GM18870 (cell line): ENCODE results near the gene HSD17B11.
"Not testable (repeated sequence)": the region's sequence is repeated elsewhere in the genome, so short reads cannot be mapped to it uniquely, and the experiment has no call there.

Experiments
- ATAC-seq: cut with Tn5 transposase; IDR thresholded peaks from one replicate; pipeline ENCODE4 v1.9.1; 2021; ENCODE audit warnings: moderate library complexity; ENCODE audit not compliant: unreplicated experiment

HSD17B11 gene

GRCh38 chr4:87406462-87406861, 15.5 kb upstream of the HSD17B11 start:
- ATAC-seq: peak; percentile 70

- ATAC-seq: no peak
These were observed 14.3 kb upstream of the HSD17B11 start for GRCh38 chr4:87405211-87405820.

- not testable (repeated sequence) for ATAC-seq
These were observed 12.7 kb upstream of the HSD17B11 start for GRCh38 chr4:87403732-87404131.

- ATAC-seq: no peak
These were observed 9.0 kb upstream of the HSD17B11 start for GRCh38 chr4:87399954-87400353.

- no peak for ATAC-seq
These were observed 8.2 kb upstream of the HSD17B11 start for GRCh38 chr4:87399148-87399547.

GRCh38 chr4:87395851-87396250, 4.9 kb upstream of the HSD17B11 start:
- not testable (repeated sequence) for ATAC-seq

- ATAC-seq: not testable (repeated sequence)
These were observed 4.1 kb upstream of the HSD17B11 start for GRCh38 chr4:87395073-87395472.

- no peak for ATAC-seq
These were observed 1.2 kb upstream of the HSD17B11 start for GRCh38 chr4:87392183-87392582.

GRCh38 chr4:87391576-87392054, 627 bp upstream of the HSD17B11 start:
- ATAC-seq: no peak

GRCh38 chr4:87390551-87390890, 467 bp downstream of the HSD17B11 start:
- ATAC-seq: peak; percentile 0

GRCh38 chr4:87390055-87390454, 933 bp downstream of the HSD17B11 start:
- not testable (repeated sequence) for ATAC-seq

- ATAC-seq: no peak
These were observed 2.1 kb downstream of the HSD17B11 start for GRCh38 chr4:87388901-87389300.

GRCh38 chr4:87387237-87387636, 3.8 kb downstream of the HSD17B11 start:
- no peak for ATAC-seq

- ATAC-seq: not testable (repeated sequence)
These were observed 6.4 kb downstream of the HSD17B11 start for GRCh38 chr4:87384466-87385132.

- ATAC-seq: no peak
These were observed 8.1 kb downstream of the HSD17B11 start for GRCh38 chr4:87382931-87383330.

- ATAC-seq: no peak
These were observed 8.9 kb downstream of the HSD17B11 start for GRCh38 chr4:87382116-87382515.

GRCh38 chr4:87377816-87378215, 13.2 kb downstream of the HSD17B11 start:
- ATAC-seq: no peak

- ATAC-seq: no peak
These were observed 15.2 kb downstream of the HSD17B11 start for GRCh38 chr4:87375719-87376291.

GRCh38 chr4:87370068-87370467, 20.9 kb downstream of the HSD17B11 start:
- ATAC-seq: no peak

GRCh38 chr4:87366521-87367162, 24.3 kb downstream of the HSD17B11 start:
- ATAC-seq: no peak

- no peak for ATAC-seq
These were observed 25.6 kb downstream of the HSD17B11 start for GRCh38 chr4:87365348-87365747.

GRCh38 chr4:87363552-87363951, 27.4 kb downstream of the HSD17B11 start:
- no peak for ATAC-seq
